ENCODE data around the gene DLX1.

DNA sequence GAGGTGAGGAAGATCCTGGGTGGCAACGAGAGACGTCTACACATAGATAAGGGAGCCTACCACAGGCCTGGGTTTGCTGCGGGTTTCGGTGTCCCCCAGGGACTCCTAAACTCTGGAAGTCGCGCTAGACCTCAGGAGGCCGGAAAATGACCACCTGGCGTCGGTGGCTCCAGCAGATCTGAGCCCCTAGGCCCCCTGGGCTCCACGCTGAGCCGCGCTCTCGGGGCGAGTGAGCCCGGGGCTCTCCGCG lies 987 bp upstream of the DLX1 start:
- TF ChIP-seq POLR2A (IDR thresholded peaks at IDR 0.05; ENCODE audit: low read length) (no peak), GATA1 (IDR thresholded peaks at IDR 0.05; ENCODE audit: low read depth, low read length) (no peak)

All from erythroblast (primary cell).